HCT116 (cell line): ENCODE data around the gene HIP1. TPM values are rescaled to one million over a fixed set of nuclear protein-coding genes. Genes with fewer than 3 reads are reported as not detected.

Source experiments
- ATAC-seq: fragments of 200-7000 bp; cut with Tn5 transposase; 2 replicates; pipeline ENCODE4 v1.9.1; 2020; ENCODE audit warnings: mild to moderate bottlenecking, moderate library complexity
- BruUV-seq: library from RNA; stranded (reverse); fragments of 400-500 nt; replicated peaks from 2 replicates; lab custom pipeline; 2021; lab: Mats Ljungman, UMichigan
- CTCF ChIA-PET: fragments of 300-600 bp; sonication (Branson Sonifier 250); formaldehyde crosslinking; loops from one replicate; lab custom pipeline; 2021; ENCODE audit warnings: antibody characterized with exemption; lab: Charles Lee
- POLR2A ChIA-PET: fragments of 300-600, 350-600 bp; sonication (Branson Sonifier 250); formaldehyde crosslinking; loops from one replicate; lab custom pipeline; 2021; ENCODE audit warnings: antibody characterized with exemption; lab: Charles Lee
- RAD21 ChIA-PET, 2 experiments: fragments of 300-600 bp; sonication (Branson Sonifier 250); formaldehyde crosslinking; loops; one replicate each; lab custom pipeline; 2023; ENCODE audit warnings: low total read pairs in 2 of 2; ENCODE audit not compliant: uncharacterized antibody in 2 of 2, unreplicated experiment in 2 of 2, low non-redundant PET in 1 of 2; lab: Charles Lee
- DNase-seq: peaks from one replicate; pipeline ENCODE4 v3.0.0-alpha.2; 2010; ENCODE audit warnings: low read depth, low spot score
- H2AFZ ChIP-seq: fragments of 200-600 bp; shearing (Covaris generic), sonication (generic); 2 replicates; pipeline ENCODE4 v1.6.1; 2017; ENCODE audit warnings: low read depth, mixed run types, mixed read lengths, antibody characterized with exemption, low read length; ENCODE audit not compliant: poor library complexity, severe bottlenecking
- H3K27ac ChIP-seq: 2 replicates; pipeline ENCODE4 v1.5.1; 2012; ENCODE audit warnings: low read depth, low read length
- H3K27me3 ChIP-seq: fragments of 200-600 bp; sonication (generic); 2 replicates; pipeline ENCODE4 v1.6.1; 2016; ENCODE audit warnings: mixed run types, low read length, mixed read lengths; ENCODE audit not compliant: insufficient read depth
- H3K36me3 ChIP-seq, 2 experiments: fragments of 200-500 bp in 1 of 2; fragments of 200-600 bp in 1 of 2; sonication (Bioruptor generic) in 1 of 2; sonication (generic) in 1 of 2; 2 replicates each; pipeline versions ENCODE4 v1.5.1 to v1.6.1; 2014 to 2016; ENCODE audit warnings: low read length in 2 of 2, inconsistent platforms in 1 of 2, mixed read lengths in 1 of 2, mixed run types in 1 of 2; ENCODE audit not compliant: insufficient read depth in 2 of 2, control insufficient read depth in 1 of 2
- H3K4me1 ChIP-seq, 2 experiments: fragments of 200-600 bp in 1 of 2; sonication (generic) in 1 of 2; 2 replicates each; pipeline versions ENCODE4 v1.5.1 to v1.6.1; 2012 to 2017; ENCODE audit warnings: low read length in 2 of 2, inconsistent platforms in 1 of 2, mild to moderate bottlenecking in 1 of 2, mixed read lengths in 1 of 2, mixed run types in 1 of 2, moderate library complexity in 1 of 2; ENCODE audit not compliant: insufficient read depth in 2 of 2, control insufficient read depth in 1 of 2
- H3K4me2 ChIP-seq: fragments of 200-600 bp; sonication (generic); 2 replicates; pipeline ENCODE4 v1.6.1; 2017; ENCODE audit warnings: mixed run types, low read length, mixed read lengths
- H3K4me3 ChIP-seq, 2 experiments: fragments of 200-600 bp in 1 of 2; sonication (generic) in 1 of 2; replicated peaks in 1 of 2; 2 replicates each; pipeline ENCODE4 v1.5.1; 2011 to 2016; ENCODE audit warnings: low read length in 2 of 2, control low read depth in 1 of 2, low read depth in 1 of 2, mild to moderate bottlenecking in 1 of 2, mixed read lengths in 1 of 2, mixed run types in 1 of 2
- H3K79me2 ChIP-seq: fragments of 200-600 bp; sonication (generic); 2 replicates; pipeline ENCODE4 v1.6.1; 2017; ENCODE audit warnings: mild to moderate bottlenecking, mixed run types, low read length, moderate library complexity, mixed read lengths; ENCODE audit not compliant: insufficient read depth
- H3K9ac ChIP-seq: fragments of 200-600 bp; sonication (generic); 2 replicates; pipeline ENCODE4 v1.6.1; 2016; ENCODE audit warnings: low read length, mixed read lengths
- H3K9me2 ChIP-seq: fragments of 200-600 bp; sonication (generic), shearing (Covaris generic); 2 replicates; pipeline ENCODE4 v1.6.1; 2017; ENCODE audit warnings: mixed run types, mild to moderate bottlenecking, moderate library complexity; ENCODE audit not compliant: insufficient read depth
- H3K9me3 ChIP-seq, 2 experiments: fragments of 200-500 bp in 1 of 2; fragments of 200-600 bp in 1 of 2; sonication (Bioruptor generic) in 1 of 2; sonication (generic) in 1 of 2; 2 replicates each; pipeline ENCODE4 v1.6.1; 2014 to 2017; ENCODE audit warnings: low read length in 2 of 2, mixed read lengths in 2 of 2, inconsistent platforms in 1 of 2, low read depth in 1 of 2, mild to moderate bottlenecking in 1 of 2, mixed run types in 1 of 2, moderate library complexity in 1 of 2; ENCODE audit not compliant: control insufficient read depth in 1 of 2, insufficient read depth in 1 of 2
- H4K20me1 ChIP-seq: fragments of 200-600 bp; sonication (generic), shearing (Covaris generic); 2 replicates; pipeline ENCODE4 v1.6.1; 2017; ENCODE audit warnings: mixed run types, mild to moderate bottlenecking, moderate library complexity; ENCODE audit not compliant: insufficient read depth
- EGR1 ChIP-seq: IDR thresholded peaks from 2 replicates; pipeline ENCODE4 v1.6.1; 2012; ENCODE audit warnings: low read depth
- ELF1 ChIP-seq: IDR thresholded peaks from 2 replicates; pipeline ENCODE4 v1.6.1; 2012; ENCODE audit warnings: low read depth, borderline replicate concordance
- EZH2 ChIP-seq: fragments of 200-600 bp; sonication (generic); IDR thresholded peaks from 2 replicates; pipeline ENCODE4 v1.6.1; 2017; ENCODE audit warnings: antibody characterized with exemption, mixed run types
- EZH2phosphoT487 ChIP-seq: fragments of 200-600 bp; IDR thresholded peaks from 2 replicates; pipeline ENCODE4 v1.6.1; 2018; ENCODE audit warnings: antibody characterized with exemption, borderline replicate concordance
- FOSL1 ChIP-seq: IDR thresholded peaks from 2 replicates; pipeline ENCODE4 v1.6.1; 2012; ENCODE audit warnings: low read depth
- MAX ChIP-seq: IDR thresholded peaks from 2 replicates; pipeline ENCODE4 v1.6.1; 2012
- POLR2AphosphoS5 ChIP-seq: IDR thresholded peaks from 2 replicates; pipeline ENCODE4 v1.6.1; 2011; ENCODE audit warnings: mild to moderate bottlenecking, low read depth, low read length, moderate library complexity
- SIN3A ChIP-seq: IDR thresholded peaks from 2 replicates; pipeline ENCODE4 v1.6.1; 2012; ENCODE audit warnings: low read depth
- SP1 ChIP-seq: IDR thresholded peaks from 2 replicates; pipeline ENCODE4 v1.6.1; 2012; ENCODE audit warnings: low read depth
- SRF ChIP-seq: IDR thresholded peaks from 2 replicates; pipeline ENCODE4 v1.6.1; 2012; ENCODE audit warnings: low read depth
- TCF7L2 ChIP-seq: IDR thresholded peaks from 2 replicates; pipeline ENCODE4 v1.7.0; 2011; ENCODE audit warnings: borderline replicate concordance, inconsistent platforms; ENCODE audit not compliant: insufficient read depth, insufficient read length; ENCODE audit errors: extremely low read depth
- YY1 ChIP-seq: IDR thresholded peaks from 2 replicates; pipeline ENCODE4 v1.6.1; 2011; ENCODE audit warnings: low read length, low read depth, moderate library complexity, mild to moderate bottlenecking; ENCODE audit not compliant: insufficient replicate concordance; ENCODE audit errors: extremely low read depth
- ZFX ChIP-seq: fragments of 450-650 bp; IDR thresholded peaks from 2 replicates; pipeline ENCODE4 v1.6.1; 2017
- ZNF274 ChIP-seq: fragments of 200-500 bp; sonication (Bioruptor generic); IDR thresholded peaks from 2 replicates; pipeline ENCODE4 v1.6.1; 2014; ENCODE audit warnings: mild to moderate bottlenecking, low read depth, low read length, inconsistent platforms
- intact Hi-C: fragments of 100-400 bp; cut with micrococcal nuclease; formaldehyde crosslinking; loops from 2 replicates; pipeline ENCODE4 v1.10.0; 2022
- total RNA-seq: library from RNA; stranded (reverse); gene quantifications from one replicate; pipeline ENCODE4 v1.2.1, GENCODE V29; 2021; ENCODE audit not compliant: unreplicated experiment
- TF ChIP-seq, protein P1 (sequence below): IDR thresholded peaks from 2 replicates; pipeline ENCODE4 v1.6.1; 2011; ENCODE audit warnings: mild to moderate bottlenecking, low read length, moderate library complexity; ENCODE audit not compliant: insufficient replicate concordance; ENCODE audit errors: extremely low read depth
- TF ChIP-seq, protein P2 (sequence below), 3 experiments: fragments of 200-600 bp in 1 of 3; sonication (generic) in 1 of 3; IDR thresholded peaks in 2 of 3; conservative IDR thresholded peaks in 1 of 3; 2 replicates each; pipeline ENCODE4 v1.5.1; 2012 to 2017; ENCODE audit warnings: low read depth in 2 of 3, low read length in 2 of 3, antibody characterized with exemption in 1 of 3, borderline replicate concordance in 1 of 3, control low read depth in 1 of 3, mild to moderate bottlenecking in 1 of 3, mixed read lengths in 1 of 3, mixed run types in 1 of 3, moderate library complexity in 1 of 3; ENCODE audit not compliant: insufficient read depth in 1 of 3
- TF ChIP-seq, protein P3 (sequence below): IDR thresholded peaks from 2 replicates; pipeline ENCODE4 v1.6.1; 2012

The HIP1 gene
- total RNA-seq, 1 experiment from 2014 or later = 22.1 TPM

DNA sequence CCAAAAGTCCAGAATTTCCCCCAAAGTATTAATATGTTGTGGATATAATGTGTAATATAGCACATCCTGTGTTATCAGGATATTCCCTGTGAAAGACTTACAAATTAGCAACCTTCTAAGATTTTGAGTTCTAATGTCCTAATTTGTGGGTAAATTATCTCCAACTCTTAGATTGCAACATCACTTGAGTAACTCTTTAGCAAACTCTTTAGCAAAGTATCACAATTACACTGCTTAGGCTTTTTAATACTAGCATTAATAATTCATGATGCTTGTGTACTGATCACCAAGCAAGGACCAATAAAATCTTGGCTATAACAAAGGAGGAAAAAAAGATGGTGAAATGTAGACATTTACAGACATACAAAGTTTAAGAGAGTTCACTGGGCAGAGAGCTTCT, 27.7 kb downstream of the HIP1 start:
- ChIA-PET CTCF (no interaction called here), POLR2A (no interaction called here)

More for the DNA sequence above, 27.7 kb downstream of the HIP1 start:
- TF ChIP-seq EZH2 (no peak), TCF7L2 (no peak), ZFX (no peak), SIN3A (no peak), SRF (no peak), POLR2AphosphoS5 (no peak), MAX (no peak), ZNF274 (no peak), FOSL1 (no peak), YY1 (no peak), ELF1 (no peak), EZH2phosphoT487 (no peak), EGR1 (no peak), SP1 (no peak)
- TF ChIP-seq, protein P1, sequence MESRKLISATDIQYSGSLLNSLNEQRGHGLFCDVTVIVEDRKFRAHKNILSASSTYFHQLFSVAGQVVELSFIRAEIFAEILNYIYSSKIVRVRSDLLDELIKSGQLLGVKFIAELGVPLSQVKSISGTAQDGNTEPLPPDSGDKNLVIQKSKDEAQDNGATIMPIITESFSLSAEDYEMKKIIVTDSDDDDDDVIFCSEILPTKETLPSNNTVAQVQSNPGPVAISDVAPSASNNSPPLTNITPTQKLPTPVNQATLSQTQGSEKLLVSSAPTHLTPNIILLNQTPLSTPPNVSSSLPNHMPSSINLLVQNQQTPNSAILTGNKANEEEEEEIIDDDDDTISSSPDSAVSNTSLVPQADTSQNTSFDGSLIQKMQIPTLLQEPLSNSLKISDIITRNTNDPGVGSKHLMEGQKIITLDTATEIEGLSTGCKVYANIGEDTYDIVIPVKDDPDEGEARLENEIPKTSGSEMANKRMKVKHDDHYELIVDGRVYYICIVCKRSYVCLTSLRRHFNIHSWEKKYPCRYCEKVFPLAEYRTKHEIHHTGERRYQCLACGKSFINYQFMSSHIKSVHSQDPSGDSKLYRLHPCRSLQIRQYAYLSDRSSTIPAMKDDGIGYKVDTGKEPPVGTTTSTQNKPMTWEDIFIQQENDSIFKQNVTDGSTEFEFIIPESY = no peak
- TF ChIP-seq, protein P2, sequence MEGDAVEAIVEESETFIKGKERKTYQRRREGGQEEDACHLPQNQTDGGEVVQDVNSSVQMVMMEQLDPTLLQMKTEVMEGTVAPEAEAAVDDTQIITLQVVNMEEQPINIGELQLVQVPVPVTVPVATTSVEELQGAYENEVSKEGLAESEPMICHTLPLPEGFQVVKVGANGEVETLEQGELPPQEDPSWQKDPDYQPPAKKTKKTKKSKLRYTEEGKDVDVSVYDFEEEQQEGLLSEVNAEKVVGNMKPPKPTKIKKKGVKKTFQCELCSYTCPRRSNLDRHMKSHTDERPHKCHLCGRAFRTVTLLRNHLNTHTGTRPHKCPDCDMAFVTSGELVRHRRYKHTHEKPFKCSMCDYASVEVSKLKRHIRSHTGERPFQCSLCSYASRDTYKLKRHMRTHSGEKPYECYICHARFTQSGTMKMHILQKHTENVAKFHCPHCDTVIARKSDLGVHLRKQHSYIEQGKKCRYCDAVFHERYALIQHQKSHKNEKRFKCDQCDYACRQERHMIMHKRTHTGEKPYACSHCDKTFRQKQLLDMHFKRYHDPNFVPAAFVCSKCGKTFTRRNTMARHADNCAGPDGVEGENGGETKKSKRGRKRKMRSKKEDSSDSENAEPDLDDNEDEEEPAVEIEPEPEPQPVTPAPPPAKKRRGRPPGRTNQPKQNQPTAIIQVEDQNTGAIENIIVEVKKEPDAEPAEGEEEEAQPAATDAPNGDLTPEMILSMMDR (IDR thresholded peaks at IDR 0.05 in 2 of 3, conservative IDR thresholded peaks at IDR 0.05 in 1 of 3; ENCODE audit: borderline replicate concordance in 1 of 3, insufficient read depth in 1 of 3, low read depth in 2 of 3, low read length in 2 of 3) = no peak
- TF ChIP-seq, protein P3, sequence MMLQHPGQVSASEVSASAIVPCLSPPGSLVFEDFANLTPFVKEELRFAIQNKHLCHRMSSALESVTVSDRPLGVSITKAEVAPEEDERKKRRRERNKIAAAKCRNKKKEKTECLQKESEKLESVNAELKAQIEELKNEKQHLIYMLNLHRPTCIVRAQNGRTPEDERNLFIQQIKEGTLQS = no peak
- no peaks in the 10 kb centered on the region for H3K36me3 ChIP-seq
- H3K27ac ChIP-seq = no peak overlapping the region
- no peak for ATAC-seq
- intact Hi-C loops = no loop called here
- no peaks in the 10 kb centered on the region for H3K27me3 ChIP-seq
- H3K9me3 ChIP-seq = peaks cover 11 to 18% of the 10 kb centered on the region in 2 experiments; a peak in 3 of 4 replicates
- no peaks in the 10 kb centered on the region for H4K20me1 ChIP-seq
- H3K4me2 ChIP-seq = no peak overlapping the region
- RAD21 ChIA-PET = no interaction called here
- H3K4me3 ChIP-seq = no peak overlapping the region
- H3K9me2 ChIP-seq = no peaks in the 10 kb centered on the region
- H2AFZ ChIP-seq = no peak overlapping the region
- no TSS peak for BruUV-seq
- no peak overlapping the region for H3K9ac ChIP-seq
- no peaks in the 10 kb centered on the region; a peak in 1 of 4 replicates for H3K4me1 ChIP-seq
- H3K79me2 ChIP-seq = no peaks in the 10 kb centered on the region
- no peak for DNase-seq
